Endodermal cell (in vitro differentiated cells): Measurements from ENCODE around the gene TMTC4. TPM values are rescaled to one million over a fixed set of nuclear protein-coding genes. Genes with fewer than 3 reads are reported as not detected.

Experiments
- DNase-seq: peaks from one replicate; pipeline ENCODE4 v3.0.0-alpha.2; 2017
- H3K27ac ChIP-seq: 2 replicates; pipeline ENCODE4 v1.5.1; 2013; ENCODE audit warnings: mild to moderate bottlenecking, low read depth, low read length, moderate library complexity
- H3K27me3 ChIP-seq: 2 replicates; pipeline ENCODE4 v1.6.1; 2013; ENCODE audit warnings: mild to moderate bottlenecking, low read length, moderate library complexity; ENCODE audit not compliant: insufficient read depth, control insufficient read depth, poor library complexity, severe bottlenecking
- H3K36me3 ChIP-seq: 2 replicates; pipeline ENCODE4 v1.7.0; 2013; ENCODE audit warnings: mild to moderate bottlenecking, low read length, moderate library complexity; ENCODE audit not compliant: control insufficient read depth, insufficient read depth
- H3K4me1 ChIP-seq: one replicate; pipeline ENCODE4 v1.7.0; 2013; ENCODE audit warnings: low read length; ENCODE audit not compliant: control insufficient read depth, insufficient read depth
- H3K4me3 ChIP-seq: 2 replicates; pipeline ENCODE4 v1.5.1; 2013; ENCODE audit warnings: mild to moderate bottlenecking, low read length, moderate library complexity
- H3K9ac ChIP-seq: 2 replicates; pipeline ENCODE4 v1.6.1; 2013; ENCODE audit warnings: mild to moderate bottlenecking, low read length, moderate library complexity; ENCODE audit not compliant: poor library complexity, severe bottlenecking; ENCODE audit errors: extremely low read depth
- H3K9me3 ChIP-seq: 2 replicates; pipeline ENCODE4 v1.6.1; 2013; ENCODE audit warnings: mild to moderate bottlenecking, low read length, moderate library complexity; ENCODE audit not compliant: control insufficient read depth
- H3K27ac Mint-ChIP-seq: 2 replicates; pipeline ENCODE4 v1.8.0; 2020; ENCODE audit warnings: mixed read lengths
- H3K27me3 Mint-ChIP-seq: 2 replicates; pipeline ENCODE4 v1.8.0; 2021; ENCODE audit warnings: mild to moderate bottlenecking, mixed read lengths; ENCODE audit not compliant: insufficient read depth
- H3K36me3 Mint-ChIP-seq: 2 replicates; pipeline ENCODE4 v1.8.0; 2020; ENCODE audit warnings: low read depth, mixed read lengths
- H3K4me1 Mint-ChIP-seq: 2 replicates; pipeline ENCODE4 v1.8.0; 2020; ENCODE audit warnings: mixed read lengths
- H3K4me3 Mint-ChIP-seq: 2 replicates; pipeline ENCODE4 v1.8.0; 2020; ENCODE audit warnings: mild to moderate bottlenecking, moderate library complexity, mixed read lengths
- H3K9me3 Mint-ChIP-seq: 2 replicates; pipeline ENCODE4 v1.8.0; 2020; ENCODE audit warnings: mild to moderate bottlenecking, mixed read lengths
- WGBS, 2 experiments: methylation state at CpG; one replicate each; pipeline versions ENCODE4 v1.1.5 to v1.1.7; 2013; ENCODE audit warnings: missing lambda C conversion rate in 2 of 2, mixed read lengths in 1 of 2; ENCODE audit not compliant: insufficient coverage in 1 of 2, insufficient read length in 1 of 2; 5-methylcytosine and 5-hydroxymethylcytosine counted together
- total RNA-seq, 2 donors: library from RNA; stranded (reverse); fragmentation: NEBNext Ultra II Directional in 1 of 2; extraction: Animal tissue kit (Norgen Biotek cat#: 25700) in 1 of 2; gene quantifications; 2 replicates in 1 of 2; 3 replicates in 1 of 2; pipeline ENCODE4 v1.2.1, GENCODE V29; 2021
- TF ChIP-seq, protein P1 (sequence below): fragments of 200-600 bp; sonication (generic); conservative IDR thresholded peaks from 2 replicates; pipeline ENCODE4 v1.5.0; 2021; ENCODE audit warnings: antibody characterized with exemption, mild to moderate bottlenecking

TMTC4 gene
- total RNA-seq, 2 donors from 2014 or later = 29.8 to 40.0 TPM

DNA sequence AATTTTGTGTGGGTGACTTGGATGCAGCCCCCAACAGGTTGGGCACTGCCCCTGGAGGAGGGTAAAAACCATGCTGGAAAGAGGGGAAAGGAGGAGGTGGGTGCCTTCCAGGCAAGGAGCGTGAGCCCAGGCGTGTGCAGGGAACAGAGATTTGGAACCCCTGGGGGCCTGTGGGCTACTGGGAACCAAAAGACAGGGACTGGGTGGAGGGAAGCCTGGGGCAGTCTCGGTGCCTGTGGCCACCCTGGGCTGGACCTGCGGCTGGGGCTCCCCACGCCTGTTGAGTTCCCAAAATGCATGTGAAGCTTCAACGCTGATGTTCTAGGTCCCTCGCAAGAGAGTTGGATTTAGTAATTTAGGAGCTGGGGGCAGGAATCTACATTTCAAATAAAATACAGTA is 110.8 kb downstream of the TMTC4 start:
- Histone ChIP-seq H3K27me3 (no peaks in the 10 kb centered on the region), H3K9me3 (peaks cover 11% of the 10 kb centered on the region), H3K36me3 (no peaks in the 10 kb centered on the region), H3K9ac (no peak overlapping the region), H3K27ac (no peak overlapping the region), H3K4me1 (no peaks in the 10 kb centered on the region), H3K4me3 (no peak overlapping the region)
- no peak overlapping the region for H3K27ac Mint-ChIP-seq
- DNase-seq = peak; percentile 32
- TF ChIP-seq, protein P1, sequence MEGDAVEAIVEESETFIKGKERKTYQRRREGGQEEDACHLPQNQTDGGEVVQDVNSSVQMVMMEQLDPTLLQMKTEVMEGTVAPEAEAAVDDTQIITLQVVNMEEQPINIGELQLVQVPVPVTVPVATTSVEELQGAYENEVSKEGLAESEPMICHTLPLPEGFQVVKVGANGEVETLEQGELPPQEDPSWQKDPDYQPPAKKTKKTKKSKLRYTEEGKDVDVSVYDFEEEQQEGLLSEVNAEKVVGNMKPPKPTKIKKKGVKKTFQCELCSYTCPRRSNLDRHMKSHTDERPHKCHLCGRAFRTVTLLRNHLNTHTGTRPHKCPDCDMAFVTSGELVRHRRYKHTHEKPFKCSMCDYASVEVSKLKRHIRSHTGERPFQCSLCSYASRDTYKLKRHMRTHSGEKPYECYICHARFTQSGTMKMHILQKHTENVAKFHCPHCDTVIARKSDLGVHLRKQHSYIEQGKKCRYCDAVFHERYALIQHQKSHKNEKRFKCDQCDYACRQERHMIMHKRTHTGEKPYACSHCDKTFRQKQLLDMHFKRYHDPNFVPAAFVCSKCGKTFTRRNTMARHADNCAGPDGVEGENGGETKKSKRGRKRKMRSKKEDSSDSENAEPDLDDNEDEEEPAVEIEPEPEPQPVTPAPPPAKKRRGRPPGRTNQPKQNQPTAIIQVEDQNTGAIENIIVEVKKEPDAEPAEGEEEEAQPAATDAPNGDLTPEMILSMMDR = no peak
- peaks cover 7% of the 10 kb centered on the region for H3K36me3 Mint-ChIP-seq
- 89 to 100% methylated on average over 3 to 7 of the region's 7 CpGs for WGBS, 2 experiments
- no peak overlapping the region for H3K4me3 Mint-ChIP-seq
- H3K4me1 Mint-ChIP-seq = peaks cover 2% of the 10 kb centered on the region
- H3K27me3 Mint-ChIP-seq = no peaks in the 10 kb centered on the region
- peaks cover 19% of the 10 kb centered on the region for H3K9me3 Mint-ChIP-seq

DNA sequence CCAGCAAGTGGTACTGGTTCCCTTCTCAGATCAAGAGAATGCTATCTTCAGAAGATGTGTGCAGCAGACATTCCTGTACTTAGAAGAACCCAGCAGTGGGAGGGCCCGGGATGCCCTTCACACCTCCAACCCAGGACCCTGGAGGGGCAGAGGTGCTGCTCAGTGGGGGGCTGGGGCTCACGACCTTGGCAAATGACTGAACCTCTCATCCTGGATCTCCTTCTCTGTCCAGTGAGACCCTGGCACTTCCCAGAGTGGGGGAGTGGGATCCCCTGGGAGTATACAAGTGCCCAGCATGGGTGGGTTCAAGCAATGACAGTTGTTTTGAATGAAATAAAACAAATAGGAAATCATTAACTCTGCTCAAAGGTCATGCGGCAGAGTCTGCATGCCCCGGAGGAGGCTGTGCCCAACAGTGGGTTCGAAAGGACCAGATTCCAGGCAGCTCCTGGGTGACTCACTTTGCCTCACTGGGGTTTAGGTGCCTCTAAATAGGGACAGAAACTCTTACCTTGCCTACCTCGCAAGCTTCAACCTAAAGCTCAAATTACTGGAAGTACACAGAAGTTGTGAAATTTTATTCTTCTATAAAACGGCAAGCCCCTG is 112.9 kb downstream of the TMTC4 start:
- H3K36me3 Mint-ChIP-seq = peaks cover 4% of the 10 kb centered on the region
- H3K4me3 ChIP-seq = no peak overlapping the region
- peaks cover 2% of the 10 kb centered on the region for H3K4me1 Mint-ChIP-seq
- peaks cover 10% of the 10 kb centered on the region for H3K9me3 ChIP-seq
- H3K36me3 ChIP-seq = no peaks in the 10 kb centered on the region
- peaks cover 15% of the 10 kb centered on the region for H3K9me3 Mint-ChIP-seq
- no peak overlapping the region for H3K27ac ChIP-seq
- H3K9ac ChIP-seq = no peak overlapping the region
- TF ChIP-seq, protein P1 = no peak
- no peaks in the 10 kb centered on the region for H3K27me3 Mint-ChIP-seq
- H3K4me3 Mint-ChIP-seq = no peak overlapping the region
- H3K27ac Mint-ChIP-seq = no peak overlapping the region
- no peaks in the 10 kb centered on the region for H3K27me3 ChIP-seq
- 70 to 89% methylated on average over 5 to 7 of the region's 7 CpGs for WGBS, 2 experiments
- DNase-seq = no peak
- H3K4me1 ChIP-seq = no peaks in the 10 kb centered on the region

DNA sequence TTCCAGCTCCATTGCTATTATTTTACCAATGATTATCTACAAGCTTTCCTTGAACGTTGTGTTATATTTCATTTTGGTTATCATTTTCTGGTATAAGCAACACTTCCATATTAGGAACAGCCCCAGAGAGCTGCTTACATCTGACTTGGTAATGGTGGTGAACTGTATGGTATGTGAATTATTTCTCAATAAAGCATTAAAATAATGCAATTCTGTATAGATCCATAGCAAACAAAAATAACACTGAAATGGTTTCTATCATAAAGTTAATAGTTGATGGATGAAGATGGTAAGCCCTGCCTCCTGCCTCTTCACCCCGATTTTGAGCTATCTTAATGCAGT is 113.5 kb downstream of the TMTC4 start:
- no peaks in the 10 kb centered on the region for H3K36me3 ChIP-seq
- TF ChIP-seq, protein P1 = no peak
- DNase-seq = no peak
- H3K27me3 Mint-ChIP-seq = no peaks in the 10 kb centered on the region
- peaks cover 2% of the 10 kb centered on the region for H3K4me1 Mint-ChIP-seq
- peaks cover 8% of the 10 kb centered on the region for H3K9me3 ChIP-seq
- H3K27ac Mint-ChIP-seq = no peak overlapping the region
- H3K9me3 Mint-ChIP-seq = peaks cover 10% of the 10 kb centered on the region
- WGBS, 2 experiments = 96 to 100% methylated on average over 1 of the region's 2 CpGs
- H3K4me3 ChIP-seq = no peak overlapping the region
- H3K9ac ChIP-seq = no peak overlapping the region
- H3K4me1 ChIP-seq = no peaks in the 10 kb centered on the region
- no peak overlapping the region for H3K4me3 Mint-ChIP-seq
- no peak overlapping the region for H3K27ac ChIP-seq
- H3K27me3 ChIP-seq = no peaks in the 10 kb centered on the region
- H3K36me3 Mint-ChIP-seq = peaks cover 4% of the 10 kb centered on the region
